Daoy (cell line): Measurements from ENCODE around the gene CCSER1. TPM values are rescaled to one million over a fixed set of nuclear protein-coding genes. Genes with fewer than 3 reads are reported as not detected.
"Not testable (repeated sequence)": the region's sequence is repeated elsewhere in the genome, so short reads cannot be mapped to it uniquely, and the experiment has no call there.

Experiments
- DNase-seq: peaks from one replicate; pipeline ENCODE4 v3.0.0-alpha.2; 2015; ENCODE audit warnings: low read depth
- total RNA-seq: library from RNA; depleted of rRNA; stranded (reverse); fragments of >200 nt; shearing (Covaris generic); gene quantifications from 2 replicates; pipeline ENCODE4 v1.2.3, GENCODE V29; 2014

The CCSER1 gene
- total RNA-seq, 1 experiment from 2014 or later = 1.0 TPM

DNA sequence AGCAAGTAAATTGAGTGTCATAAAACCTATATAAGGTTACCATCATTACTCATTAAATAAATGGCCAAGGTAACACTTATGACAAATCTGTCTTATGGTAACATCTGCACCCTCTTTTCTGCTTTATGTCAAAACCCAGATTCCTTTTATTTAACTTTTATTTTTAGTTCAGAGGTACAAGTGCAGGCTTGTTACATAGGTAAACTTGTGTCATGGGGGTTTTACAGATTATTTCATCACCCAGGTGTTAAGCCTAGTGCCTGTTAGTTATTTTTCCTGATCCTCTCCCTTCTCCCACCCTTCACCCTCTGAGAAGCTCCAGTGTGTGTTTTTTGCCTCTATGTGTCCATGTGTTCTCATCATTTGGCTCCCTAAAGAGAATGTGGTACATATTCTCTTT is 930.7 kb downstream of the CCSER1 start:
- no peak for DNase-seq

DNA sequence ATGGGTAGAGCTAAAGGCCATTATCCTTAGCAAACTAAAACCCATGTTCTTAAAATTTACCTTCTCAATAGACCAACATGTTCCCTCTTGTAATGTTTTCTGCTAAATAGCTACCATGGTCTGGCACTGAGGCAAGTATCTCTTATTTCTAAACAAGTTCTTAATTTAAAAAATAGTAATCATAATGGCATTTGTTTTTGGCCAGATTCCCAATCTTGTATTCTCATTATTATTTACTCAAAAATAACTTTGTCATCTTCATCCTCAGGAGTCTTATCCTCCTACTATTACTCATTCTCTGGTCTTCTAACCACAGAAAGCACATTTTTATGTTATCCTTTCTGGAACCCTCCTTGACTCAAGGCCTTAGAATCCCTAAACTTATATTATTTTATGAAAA is 931.2 kb downstream of the CCSER1 start:
- DNase-seq = no peak

DNA sequence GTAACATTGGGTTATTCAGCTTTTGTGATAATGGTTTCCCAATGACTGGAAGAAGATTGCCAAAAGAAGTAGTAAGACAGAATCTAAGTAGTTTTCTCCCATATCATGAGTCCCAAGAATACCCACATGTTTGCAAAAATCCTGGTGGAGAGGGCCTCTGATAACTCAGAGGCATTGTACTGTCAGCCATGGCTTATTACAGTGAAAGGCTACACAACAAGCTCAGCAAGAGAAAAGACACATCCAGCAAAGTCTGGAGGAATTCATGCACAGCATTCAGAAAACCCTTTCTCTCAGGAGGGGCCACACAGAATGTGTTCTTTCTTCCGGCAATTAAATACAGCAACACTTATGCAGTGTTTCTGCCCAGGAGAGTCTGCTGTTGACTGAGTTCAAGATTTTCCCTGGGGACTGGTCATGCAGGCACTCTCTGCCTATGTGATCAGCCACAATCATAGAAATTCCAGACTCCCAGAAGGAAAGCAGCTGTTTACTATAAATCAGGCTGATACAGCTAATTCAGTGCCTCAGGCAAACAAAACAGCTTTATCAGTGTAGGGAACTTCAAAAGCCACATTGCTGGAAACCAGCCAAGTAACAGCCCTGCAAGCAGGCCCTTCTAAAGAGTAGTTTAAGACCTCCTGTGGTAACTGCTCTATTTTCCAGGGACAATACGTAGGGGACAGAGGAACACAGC is 937.1 kb downstream of the CCSER1 start:
- peak; percentile 29 for DNase-seq

DNA sequence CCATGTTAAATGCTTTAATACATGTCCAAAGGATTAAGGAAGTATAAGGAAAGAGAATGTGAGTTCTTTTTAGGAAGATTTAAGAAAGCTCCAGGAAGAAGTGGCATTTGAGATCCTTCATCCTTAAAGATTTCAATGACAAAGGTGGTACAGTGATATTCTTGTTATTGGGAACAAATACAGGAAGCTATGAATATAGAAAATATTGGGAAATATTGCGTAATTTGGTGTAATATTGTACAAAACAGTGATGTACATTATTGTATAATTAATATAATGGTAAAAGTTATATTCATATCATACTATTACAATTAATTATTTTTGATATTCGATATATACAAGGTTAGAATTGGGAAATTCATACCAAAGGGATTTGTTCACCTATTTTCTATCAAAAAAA is 937.9 kb downstream of the CCSER1 start:
- no peak for DNase-seq

DNA sequence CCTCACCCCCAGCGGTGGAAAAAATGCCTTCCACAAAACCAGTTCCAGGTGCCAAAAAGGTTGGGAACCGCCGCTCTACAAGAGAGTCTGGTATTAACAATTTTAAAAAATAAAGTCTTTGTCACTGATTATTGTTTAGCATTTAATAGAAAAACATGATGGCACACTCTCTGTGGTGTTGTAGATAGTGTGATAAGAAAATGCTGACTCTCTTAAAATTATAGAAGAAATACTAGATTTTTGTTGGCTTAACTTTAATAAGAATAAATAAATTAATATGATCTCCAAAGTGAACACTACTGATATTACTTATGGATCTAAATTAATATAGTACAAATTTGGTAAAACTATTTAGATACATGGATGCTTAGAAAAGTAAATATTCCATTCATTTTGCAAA is 943.5 kb downstream of the CCSER1 start:
- DNase-seq = no peak

DNA sequence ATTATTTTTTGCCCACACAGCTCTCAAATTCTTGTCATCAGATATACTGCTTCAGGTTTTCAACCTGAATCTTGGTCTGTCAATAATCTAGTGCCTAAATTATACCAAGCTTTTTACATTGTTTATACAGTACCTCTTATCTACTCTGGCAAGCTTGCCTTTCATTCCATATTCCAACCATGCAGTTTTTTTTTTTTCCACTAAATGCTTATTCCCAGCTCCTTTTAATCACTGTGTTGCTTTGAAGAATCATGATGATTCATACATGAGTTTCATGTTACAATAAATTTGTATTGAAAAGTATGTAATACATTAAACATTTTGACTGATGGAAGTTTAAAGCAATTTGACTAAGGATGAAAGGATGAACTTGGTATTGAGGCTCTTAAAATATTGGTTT is 949.0 kb downstream of the CCSER1 start:
- no peak for DNase-seq

DNA sequence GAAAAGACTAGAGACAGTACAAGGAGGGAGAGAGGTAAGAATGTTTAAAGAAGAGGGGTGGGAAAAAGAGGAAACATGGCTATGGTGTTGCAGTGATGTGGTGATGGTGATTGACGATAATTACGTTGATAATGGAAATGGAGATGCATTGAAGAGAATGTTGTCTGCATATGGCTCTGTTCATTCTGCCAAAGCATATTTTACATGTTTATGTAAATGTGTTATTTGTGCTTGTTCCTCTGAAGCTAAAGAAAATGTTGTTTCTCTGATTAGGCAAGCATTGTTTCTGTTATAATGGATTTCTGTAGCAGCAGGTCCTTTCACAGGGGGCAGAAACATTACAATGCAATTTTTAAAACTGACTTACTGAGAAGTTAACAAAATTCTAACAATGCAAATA is 958.8 kb downstream of the CCSER1 start:
- DNase-seq = no peak

DNA sequence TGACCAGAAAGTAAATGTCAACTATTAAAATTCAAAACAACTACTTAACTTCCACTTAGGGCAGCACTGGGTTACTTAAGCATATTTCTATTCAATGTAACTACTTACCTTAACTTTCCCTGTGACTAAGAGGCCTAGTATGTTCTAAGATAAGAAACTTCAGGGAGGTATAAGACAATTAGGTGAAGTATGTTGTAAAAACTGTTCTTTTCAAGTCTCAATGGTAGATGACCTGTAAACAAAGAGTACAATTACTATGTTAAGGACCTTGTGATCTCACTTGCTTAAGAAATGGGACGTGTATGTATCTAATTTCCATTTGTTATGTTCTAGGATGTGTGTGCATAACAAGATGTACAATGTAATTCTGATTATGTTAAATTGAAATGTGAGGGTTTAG is 960.5 kb downstream of the CCSER1 start:
- DNase-seq = no peak

DNA sequence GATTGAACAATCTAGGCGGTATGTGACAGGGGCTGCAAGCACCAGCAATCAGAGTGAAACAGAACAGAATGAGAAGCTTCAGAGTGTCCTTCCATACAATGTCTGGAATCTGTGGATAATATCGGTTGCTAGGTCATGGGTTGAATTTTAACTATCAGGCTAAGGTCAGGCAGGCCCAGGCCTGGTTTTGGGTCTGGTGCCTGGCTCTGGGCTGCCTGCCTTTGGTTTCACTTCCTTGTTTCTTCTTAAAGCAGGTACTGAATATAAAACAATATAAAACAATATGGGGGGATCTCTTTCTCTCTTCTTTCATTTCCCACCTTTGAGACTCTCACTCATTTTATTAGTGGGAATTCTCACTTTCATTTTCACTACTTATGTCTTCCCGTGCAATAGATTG is 962.0 kb downstream of the CCSER1 start:
- no peak for DNase-seq

DNA sequence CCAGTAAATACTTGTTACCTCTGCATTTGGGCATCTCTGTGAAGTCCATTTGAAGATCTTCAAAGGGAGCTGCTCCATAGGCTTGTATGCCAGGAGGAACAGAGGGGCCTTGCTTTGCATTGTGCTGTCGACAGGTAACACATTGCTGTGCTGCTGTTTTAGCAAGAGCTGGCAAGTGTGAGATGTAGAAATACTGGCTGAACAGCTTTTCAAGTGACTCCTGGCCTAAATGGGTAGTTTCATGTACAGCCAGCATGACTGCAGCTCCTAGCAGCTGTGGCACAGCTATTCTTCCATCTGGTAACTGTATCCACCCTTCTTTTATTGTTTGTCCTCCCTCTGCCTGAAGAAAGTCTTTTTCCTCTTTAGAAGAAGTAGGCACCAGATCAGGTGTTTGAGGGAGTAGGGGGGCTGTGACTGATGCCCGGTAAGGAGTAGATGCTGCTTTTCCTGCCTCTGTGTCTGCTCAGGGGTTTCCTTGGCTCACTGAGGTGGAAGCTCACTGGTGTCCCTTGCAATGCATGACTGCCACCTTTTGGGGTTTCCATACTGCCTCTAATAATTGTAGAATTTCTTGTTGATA is 965.3 kb downstream of the CCSER1 start:
- DNase-seq = no peak

DNA sequence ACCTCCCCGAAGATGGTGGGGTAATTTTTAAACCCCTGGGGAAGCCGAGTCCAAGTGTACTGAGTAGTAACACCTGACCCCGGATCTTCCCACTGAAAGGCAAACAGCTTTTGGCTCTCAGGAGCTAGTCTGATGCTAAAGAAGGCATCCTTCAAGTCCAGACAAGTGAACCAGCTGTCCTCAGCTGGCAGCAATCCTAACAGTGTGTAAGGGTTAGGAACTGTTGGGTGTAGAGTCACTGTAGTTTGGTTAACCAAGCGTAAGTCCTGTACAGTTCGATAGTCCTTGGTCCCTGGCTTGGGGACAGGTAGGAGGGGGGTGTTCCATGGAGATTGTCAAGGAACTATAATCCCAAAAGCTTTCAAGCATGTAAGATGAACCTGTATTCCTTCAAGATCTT is 967.0 kb downstream of the CCSER1 start:
- DNase-seq = not testable (repeated sequence)

DNA sequence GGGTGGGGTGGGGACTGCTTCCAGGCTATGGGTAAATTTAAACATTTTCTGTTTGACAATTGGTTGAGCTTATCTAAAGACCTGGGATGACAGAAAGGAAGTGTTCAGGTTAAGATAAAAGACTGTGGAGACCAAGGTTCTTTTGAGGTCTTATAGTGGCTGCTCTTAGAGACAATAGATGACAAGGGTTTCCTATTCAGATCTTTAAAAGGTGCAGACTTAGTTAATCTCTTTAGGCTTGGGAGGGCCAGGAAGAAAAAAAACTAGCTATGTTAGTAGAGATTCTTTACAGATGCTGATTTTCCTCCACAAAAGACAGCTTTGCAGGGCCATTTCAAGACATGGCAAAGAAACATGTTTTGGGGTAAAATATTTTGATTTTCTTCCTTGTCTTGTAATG is 972.5 kb downstream of the CCSER1 start:
- no peak for DNase-seq

DNA sequence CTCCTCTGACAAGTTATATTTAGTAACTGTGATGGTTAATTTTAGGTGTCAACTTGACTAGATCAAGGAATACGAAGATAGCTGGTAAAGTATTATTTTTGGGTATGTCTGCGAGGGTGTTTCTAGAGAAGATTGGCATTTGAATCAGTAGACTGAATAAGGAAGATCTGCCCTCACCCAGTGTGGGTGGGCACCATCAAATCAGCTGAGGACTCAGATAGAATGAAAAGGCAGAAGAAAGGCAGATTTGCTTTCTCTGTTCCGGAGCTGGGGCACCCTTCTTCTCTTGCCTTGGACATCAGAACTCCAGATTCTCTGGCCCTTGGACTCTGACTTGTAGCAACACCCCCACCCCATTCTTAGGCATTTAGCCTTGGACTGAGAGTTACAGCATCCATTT is 981.6 kb downstream of the CCSER1 start:
- DNase-seq = no peak

DNA sequence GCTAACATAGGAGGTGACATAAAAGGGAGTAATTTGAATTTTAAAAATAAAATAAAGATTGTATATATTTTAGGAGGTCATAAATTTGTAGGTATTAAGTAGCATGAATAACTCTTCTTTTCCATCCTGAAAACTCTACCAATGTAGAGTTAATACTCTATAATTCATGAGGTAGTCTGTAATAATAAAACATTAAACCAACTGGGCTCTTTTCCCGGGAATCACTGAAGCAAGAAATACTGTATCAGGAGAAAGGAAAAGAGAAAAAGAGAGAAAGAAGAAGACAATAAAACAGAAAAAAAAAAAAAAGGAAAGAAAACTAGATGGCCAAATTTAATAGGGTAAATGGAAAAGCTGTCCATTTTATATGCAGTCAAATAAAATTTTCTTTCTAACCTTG is 984.4 kb downstream of the CCSER1 start:
- no peak for DNase-seq

DNA sequence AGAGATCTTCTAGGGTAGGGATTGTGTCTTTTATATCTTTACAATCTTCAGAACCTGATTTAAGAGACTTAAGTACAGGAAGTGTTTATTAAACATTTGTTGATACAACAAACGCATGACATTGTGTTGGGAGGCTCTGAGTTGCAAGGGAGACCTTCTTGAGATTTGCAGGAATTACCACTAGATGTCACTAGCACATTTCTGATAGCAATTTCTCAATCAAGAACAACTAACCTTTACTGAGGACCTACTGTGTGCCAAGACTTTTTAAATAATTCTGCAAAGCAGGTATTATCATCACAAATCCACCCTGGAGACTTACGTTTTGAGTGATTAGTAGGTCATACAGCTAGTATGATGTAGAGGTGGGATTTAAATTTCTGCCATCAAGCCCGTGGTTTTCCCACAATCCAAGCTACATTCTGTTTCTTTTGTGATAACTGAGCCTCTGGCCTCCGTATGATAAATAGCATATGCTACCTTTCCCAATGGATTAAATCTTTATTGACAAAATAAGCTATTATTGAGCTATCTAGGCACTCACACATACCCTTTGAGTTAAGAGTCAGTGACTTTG is 986.0 kb downstream of the CCSER1 start:
- DNase-seq = peak; percentile 1

DNA sequence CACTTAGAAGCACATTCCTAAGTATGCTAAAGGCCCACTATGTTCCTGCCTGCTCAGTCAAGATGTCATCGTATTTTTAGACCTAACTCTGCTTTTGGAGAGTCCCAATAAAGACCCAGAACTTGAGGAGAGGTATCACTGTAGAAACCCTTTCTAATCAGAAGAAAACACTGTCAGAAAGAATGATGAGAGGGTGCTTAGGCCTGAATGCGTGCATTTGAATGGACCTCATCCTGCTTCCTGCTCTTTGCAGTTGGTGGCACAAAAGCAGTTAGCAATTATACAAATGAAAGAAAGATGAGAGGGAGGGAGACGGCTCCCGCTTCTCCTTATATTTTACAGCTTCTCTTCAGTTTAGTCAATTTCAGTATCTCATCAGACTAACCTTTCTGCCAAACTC is 987.2 kb downstream of the CCSER1 start:
- DNase-seq = no peak

DNA sequence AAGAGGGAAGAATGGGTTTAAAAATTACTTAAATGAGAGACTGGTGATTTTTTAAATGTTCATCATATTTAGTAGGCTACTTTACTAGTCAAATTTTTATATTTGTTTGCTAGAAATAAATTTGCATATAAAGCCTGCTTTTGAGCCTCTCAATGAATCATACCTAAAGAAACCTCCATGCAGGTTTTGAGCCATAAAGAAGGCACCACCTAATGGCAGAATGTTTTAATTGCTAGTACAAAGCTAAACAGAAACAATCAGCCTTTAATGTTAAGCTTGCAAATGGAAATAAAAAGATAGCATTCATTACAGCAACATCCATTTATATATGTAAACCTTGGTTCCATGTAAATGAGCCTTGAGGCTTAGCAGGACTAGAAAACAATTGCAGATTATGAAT is 989.7 kb downstream of the CCSER1 start:
- DNase-seq = no peak

DNA sequence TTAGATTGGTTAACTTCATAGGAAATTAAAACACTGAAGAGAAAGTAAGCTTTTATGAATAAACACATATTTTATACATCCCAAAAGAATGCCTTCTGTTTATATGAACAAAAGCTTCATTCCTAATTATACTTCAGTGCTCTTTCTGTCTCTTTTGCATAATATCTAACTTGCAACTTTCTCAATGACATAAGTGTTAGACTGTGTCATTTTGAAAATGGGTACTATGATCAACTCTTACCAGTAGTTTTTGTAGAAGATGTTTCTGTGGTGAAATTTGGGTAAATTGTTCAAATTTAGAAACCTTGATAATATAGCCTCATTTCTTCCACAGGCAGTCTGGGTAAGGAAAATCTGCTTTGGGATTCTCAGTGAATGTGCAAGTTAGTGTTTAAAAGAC is 991.4 kb downstream of the CCSER1 start:
- DNase-seq = no peak

DNA sequence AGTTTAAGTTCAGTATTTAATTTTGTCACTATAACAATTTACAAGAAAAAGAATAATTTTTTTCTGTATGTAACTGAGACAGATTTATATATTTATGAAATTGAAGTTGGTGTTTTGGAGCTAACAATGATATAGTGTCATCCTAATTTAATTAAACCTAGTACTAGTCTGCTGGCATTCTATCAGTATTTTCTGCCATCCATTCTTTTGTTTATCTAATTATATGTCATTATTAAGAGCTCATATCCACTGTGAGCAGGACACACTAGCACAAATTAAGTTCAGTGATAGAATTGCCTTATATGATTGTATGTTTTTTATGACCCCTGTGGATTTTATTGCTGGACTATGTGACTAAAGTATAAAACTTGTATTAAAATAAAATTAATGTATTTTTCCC is 996.5 kb downstream of the CCSER1 start:
- no peak for DNase-seq

DNA sequence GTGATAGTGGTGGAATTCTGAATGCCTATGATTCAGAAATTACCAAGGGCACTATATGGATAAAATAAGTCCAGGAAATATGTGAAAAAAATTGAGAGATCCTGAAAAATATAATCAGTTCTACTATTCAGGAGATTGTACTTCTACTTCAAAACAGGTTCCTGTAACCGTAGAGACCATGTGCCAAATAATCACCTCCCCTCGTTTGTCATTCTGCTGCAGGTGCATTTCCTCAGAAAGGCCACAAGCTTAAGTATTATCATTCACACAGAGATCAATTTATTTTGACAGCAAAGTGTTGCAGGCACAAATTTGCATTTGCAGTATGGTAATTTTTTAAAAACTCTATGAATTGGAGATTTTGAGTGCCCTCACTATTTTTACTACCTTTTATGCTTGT is 1000.0 kb downstream of the CCSER1 start:
- DNase-seq = no peak

DNA sequence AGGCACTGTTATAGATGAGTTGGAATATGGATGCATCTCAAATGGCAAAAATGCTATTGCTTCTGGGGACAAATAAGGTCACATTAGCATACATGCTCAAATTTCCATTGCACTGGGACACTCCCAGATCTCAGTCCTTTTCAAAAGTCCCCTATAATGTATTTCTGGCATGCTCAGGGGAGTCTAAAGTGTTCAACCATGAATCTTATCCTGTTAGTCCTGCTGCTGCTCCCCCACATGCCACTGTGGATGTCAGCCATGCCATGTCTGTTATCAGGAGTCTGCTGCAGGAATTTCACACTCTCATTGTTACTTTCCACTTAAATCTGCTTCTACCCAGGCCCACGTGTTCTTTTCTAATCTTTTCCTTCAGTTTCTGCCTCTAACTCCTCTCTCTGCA is 1000.6 kb downstream of the CCSER1 start:
- no peak for DNase-seq

DNA sequence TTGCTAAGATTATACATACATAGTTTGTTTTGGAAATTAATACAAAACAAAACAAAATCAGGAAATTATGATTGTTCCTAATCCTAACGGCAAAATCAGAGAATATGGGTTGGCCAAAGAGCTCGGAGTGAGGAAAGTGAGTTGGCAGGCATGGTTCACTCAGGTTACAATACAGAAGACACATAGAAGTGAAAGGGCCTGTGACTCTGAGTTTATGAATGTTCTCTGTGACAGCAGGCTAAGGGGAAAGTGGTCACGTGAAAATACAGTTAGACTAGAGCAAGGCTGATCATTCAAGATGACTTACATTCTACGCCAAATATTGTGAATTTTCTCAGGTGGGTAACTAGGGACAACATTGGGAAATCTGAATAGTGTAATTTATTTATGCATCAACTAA is 1001.3 kb downstream of the CCSER1 start:
- no peak for DNase-seq

DNA sequence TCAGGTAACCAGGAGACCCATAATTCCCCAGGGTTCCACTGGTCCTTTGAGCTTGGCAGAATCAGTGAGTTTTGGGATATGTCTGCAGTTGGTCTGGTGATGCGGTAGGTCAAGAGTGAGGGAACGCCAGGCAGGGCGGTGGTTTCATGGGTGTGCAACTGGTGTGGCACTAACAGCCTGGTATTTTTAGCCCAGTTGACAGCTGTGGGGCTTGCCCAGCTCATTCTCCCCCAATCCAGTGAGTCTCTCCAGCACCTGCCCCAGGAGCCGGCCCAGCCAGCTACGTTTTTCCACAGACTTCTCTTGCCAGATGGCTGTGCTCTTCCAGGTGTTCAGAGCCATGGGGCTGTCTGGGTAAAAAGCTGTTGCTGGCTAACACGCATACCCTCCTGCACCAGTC is 1019.9 kb downstream of the CCSER1 start:
- DNase-seq = no peak

DNA sequence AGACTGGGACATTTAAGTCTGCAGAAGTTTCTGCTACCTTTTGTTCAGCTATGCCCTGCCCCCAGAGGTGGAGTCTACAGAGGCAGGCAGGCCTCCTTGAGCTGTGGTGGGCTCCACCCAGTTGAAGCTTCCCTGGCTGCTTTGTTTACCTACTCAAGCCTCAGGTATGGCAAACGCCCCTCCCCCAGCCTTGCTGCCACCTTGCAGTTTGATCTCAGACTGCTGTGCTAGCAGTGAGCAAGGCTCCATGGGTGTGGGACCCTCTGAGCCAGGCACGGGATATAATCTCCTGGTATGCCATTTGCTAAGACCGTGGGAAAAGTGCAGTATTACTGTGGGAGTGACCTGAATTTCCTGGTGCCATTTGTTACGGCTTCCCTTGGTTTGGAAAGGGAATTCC is 1026.8 kb downstream of the CCSER1 start:
- DNase-seq = not testable (repeated sequence)
